Activated gamma-delta T cell treated with Interleukin-2 at 50 U/mL for 16 hours (primary cell): ENCODE data around the gene TRIM39.
"Not testable (repeated sequence)": the region's sequence is repeated elsewhere in the genome, so short reads cannot be mapped to it uniquely, and the experiment has no call there.

ENCODE experiments used
- DNase-seq: peaks from one replicate; pipeline ENCODE4 v3.0.0-alpha.2; 2020

Gene TRIM39

DNA sequence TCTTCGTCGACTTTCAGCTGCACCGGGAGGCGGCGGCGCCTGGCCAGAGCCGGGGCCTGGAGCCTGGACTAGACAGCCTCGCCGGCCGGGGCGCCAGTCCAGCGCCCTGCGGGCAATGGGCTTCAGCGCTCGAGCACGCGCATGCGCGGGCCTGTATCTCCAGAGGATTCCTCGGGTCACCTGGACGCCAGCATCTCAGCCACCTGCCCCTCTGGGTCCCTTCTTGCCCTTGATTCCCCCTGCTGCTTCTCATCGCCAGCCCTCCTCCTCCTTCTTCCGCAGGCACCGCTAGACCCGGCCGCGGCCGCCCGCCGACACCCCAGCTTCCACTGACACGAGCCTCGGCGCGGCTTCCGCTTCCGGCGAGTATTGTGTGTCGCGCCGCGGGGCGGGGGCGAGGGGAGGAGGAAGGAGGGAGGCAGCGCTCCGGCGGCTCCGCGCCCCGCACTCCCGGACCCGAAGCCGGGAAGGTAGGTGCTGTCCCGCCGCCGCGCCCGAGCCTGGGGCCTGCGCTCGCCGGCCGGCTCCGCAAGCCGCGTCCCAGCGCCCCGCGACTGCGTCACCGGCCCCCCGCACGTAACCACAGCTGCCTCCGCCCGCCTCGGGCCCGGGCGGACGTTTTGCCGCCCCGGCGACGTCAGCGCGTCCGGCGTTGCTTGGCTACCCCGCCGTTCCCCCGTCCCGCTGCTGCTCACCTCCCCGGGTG, at the start of gene TRIM39:
Gene TRIM39, plus strand, starts transcription at position 402 of the 706 bp plus-strand sequence. CDS start 2,391 bp downstream, outside the sequence.
- DNase-seq = peak; percentile 83

DNA sequence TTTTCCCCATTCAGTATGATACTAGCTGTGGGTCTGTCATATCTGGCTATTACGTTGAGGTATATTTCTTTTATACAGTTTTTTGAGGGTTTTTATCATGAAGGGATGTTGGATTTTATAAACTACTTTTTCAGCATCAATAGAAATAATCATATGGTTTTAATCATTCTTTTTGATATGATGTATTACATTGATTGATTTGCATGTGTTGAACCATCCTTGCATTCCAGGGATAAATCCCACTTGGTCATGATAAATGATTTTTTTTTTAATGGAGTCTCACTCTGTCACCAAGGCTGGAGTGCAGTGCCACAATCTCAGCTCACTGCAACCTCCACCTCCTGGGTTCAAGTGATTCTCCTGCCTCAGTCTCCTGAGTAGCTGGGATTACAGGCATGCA, 45.7 kb upstream of the TRIM39 start:
- not testable (repeated sequence) for DNase-seq

DNA sequence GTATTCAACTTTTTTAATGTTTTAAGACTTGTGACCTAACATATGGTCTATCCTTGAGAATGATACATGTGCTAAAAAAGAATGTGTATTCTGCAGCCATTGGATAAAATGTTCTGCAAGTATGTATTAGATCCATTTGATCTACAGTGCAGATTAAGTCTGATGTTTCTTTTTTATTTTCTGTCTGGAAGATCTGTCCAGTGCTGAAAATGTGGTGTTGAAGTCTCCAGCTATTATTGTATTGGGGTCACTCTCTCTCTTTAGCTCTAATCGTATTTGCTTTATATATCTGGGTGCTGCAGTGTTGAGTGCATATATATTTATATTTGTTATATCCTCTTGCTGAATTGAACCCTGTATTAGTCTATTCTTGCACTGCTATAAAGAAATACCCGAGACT, 44.2 kb upstream of the TRIM39 start:
- DNase-seq = no peak

- DNase-seq = no peak
Observed at GRCh38 chr6:30283761-30284160, 43.0 kb upstream of the TRIM39 start.

DNA sequence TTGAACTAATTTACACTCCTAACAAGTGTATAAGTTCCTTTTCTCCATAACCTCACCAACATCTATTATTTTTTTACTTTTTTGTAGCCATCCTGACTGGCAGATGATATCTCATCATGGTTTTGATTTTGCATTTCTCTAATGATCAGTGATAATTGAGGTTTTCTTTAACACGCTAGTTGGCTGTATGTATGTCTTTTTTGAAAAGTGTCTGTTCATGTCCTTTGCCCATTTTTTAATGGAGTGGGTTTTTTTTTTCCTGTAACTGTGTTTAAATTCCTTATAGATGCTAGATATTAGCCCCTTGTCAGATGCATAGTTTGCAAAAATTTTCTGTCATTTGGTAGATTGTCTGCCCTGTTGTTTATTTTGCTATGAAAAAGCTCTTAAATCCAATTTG, 39.6 kb upstream of the TRIM39 start:
- DNase-seq = no peak

GRCh38 chr6:30295837-30296236, 30.9 kb upstream of the TRIM39 start:
- DNase-seq = no peak

GRCh38 chr6:30304002-30304401, 22.7 kb upstream of the TRIM39 start:
- DNase-seq = no peak

DNA sequence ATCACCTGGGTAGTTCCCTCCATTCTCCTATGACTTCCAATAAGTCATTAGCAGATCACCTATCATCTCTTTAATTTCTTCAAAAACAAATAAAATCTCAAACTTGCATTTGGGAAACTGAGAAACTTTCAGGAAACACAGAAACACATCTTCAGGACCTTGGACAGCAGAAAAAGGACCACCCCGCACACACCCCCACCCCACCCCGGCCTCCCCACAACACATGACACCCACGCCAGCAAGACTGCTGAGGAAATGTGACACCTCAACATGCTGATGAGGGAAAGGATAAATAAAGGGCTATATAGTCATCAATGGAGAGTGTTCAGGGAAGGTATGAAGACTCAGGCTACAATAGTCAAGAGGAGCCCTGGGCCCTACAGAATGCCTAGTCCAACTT, 15.6 kb upstream of the TRIM39 start:
- no peak for DNase-seq

DNA sequence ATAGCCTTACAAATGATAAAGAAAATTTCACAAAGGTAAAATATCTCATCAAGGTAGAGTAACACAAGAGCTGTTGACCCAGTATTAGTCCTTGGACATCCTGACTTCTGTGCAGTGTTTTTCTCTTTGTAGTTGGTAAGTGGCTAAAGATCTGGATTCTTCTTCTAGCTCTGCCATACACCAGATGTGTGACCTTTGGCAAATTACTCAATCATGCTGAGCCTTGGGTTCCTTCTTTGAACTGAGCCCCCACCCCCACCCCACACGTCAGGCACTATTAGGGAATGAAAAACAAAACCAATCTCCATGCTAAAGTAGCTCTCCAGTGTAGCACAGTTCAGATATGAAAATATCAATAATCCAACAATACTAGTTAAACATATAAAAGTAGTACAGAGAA, 15.1 kb upstream of the TRIM39 start:
- DNase-seq = no peak

DNA sequence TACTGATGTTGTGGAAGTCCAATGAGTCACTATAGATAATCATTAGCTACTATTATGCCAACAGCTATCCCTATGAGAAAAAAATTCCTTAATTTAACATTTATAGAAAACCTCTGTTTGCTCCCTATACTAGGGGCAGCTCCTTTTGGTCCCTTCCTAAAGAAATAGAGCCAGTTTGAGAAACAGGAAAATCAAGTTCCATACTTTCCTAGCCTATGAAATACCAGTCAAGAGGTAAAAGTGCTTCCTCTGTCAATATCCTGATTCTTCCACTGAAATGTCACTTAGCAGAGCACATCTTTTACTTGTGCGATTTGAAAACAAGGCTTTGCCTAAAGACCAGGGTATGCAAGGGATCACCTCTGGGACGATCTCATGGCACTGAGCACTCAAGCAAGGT, 14.5 kb upstream of the TRIM39 start:
- no peak for DNase-seq

- no peak for DNase-seq
Observed at GRCh38 chr6:30312676-30313321, 13.9 kb upstream of the TRIM39 start.

DNA sequence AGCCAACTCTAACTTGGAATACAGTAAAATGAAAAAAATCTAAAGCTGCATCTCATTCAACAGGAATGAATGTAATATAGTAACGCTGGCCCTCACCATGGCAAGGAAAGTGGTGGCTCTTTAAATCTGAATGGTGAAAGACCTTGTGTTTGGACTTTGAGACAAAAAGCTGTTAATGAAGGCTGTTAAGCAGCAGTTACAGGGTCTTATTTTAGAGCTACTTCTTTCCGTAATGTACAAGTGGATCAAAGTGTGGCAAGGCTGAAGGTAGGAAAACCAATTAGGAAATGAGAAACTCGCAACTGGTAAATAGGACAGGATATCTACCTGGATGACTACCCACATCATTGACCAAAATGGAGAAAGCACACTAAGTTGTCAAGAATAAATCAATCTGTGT, 11.6 kb upstream of the TRIM39 start:
- no peak for DNase-seq

- no peak for DNase-seq
Observed at GRCh38 chr6:30317913-30318589, 8.7 kb upstream of the TRIM39 start.

GRCh38 chr6:30319146-30319835, 7.4 kb upstream of the TRIM39 start:
- DNase-seq = no peak

DNA sequence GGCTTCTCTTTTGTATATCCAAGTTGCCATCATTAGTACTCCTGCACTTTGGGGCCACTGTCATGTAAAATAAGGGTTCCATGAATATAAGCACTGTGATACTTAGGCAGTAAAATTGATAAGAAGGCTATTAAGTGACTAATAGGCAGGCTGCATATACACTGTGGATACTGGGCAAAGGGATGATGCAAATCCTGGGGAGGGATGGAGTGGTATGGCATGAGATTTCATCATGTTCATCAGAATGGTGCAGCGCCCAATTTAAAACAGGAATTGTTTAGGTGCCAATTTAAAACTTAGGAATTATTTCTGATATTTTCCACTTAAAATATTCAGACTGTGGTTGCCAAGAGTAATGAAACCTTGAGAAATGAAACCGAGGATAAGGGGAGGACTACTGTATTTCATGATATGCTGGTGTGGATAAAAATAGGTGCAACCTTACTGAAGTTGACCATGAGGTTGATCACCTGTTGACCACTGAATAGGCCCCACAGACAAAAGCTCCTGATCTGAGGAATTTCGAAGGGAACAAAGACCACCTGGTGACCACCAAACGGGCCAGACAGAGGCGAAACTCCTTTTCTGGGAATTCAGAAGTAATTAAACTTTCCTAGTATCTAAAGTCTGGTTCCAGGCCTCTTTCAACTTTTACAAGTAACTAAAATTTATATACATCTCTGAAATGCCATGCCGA, 4.9 kb upstream of the TRIM39 start:
- no peak for DNase-seq

GRCh38 chr6:30322527-30323501, 3.9 kb upstream of the TRIM39 start:
- no peak for DNase-seq

- DNase-seq = no peak
Observed at GRCh38 chr6:30323806-30324205, 2.9 kb upstream of the TRIM39 start.

DNA sequence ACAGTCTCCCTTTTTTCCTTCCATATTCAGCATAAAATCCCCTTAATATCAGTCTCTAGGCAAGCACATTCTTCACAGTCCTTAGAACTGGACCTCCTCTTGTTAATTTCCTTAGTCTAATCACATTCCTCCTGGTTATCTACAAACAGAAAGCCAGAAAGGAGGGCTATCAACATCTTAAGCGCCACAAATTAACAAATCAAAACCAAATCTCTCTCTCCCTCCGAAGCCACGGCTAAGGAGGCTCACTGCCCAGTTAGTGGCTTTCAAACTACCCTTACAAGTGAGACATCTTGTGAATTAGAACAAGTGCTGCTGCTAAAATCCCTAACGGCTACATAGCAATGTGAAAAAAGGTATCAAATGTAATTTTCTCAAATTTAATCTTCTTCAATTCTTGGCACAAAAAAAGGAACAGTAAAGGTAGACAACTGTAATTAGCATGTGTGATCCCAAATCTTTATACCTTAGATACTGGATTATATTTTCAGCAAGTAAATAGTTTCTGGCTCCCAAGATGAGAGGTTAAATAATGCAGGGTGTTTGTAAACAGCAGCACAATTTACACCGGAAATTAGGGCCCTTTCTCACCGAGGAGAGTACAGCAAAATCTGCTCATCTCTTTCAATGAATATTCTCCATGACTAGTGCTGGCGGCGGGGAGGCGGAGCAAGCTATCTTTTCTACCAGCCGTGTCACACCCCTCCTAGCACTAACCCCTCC, 1.4 kb upstream of the TRIM39 start:
- DNase-seq = peak; percentile 79

DNA sequence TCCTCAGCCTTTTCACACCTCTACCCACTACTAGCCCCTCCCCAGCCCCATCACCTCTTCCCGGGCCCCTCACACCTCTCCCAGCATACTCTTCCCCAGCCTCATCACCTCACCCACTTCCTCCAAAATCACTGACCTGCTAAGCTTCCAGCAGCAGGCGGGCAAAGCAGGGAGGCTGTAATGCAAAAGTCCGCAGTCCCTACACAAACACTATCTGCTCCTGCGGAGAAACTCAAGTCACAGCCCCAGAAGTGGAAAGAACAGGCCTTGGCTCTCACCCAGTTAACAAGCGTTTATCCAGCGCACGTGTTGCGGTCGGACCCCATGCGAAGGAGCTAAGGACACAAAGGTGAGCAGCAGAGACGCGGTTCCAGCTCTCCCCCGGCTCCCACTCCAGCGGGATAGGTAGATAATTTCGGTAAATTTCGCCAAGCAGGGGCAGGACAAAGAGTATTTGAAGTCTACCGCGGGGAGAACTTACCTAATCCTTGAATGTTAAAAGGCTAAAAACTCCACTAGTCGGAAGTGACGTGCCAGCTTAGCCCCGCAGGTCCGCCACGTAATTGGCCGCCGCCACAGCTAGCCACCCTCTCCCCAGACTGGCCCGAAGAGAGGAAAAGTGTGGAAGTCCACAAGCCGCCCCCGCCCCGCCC, 728 bp upstream of the TRIM39 start:
- peak; percentile 64 for DNase-seq

DNA sequence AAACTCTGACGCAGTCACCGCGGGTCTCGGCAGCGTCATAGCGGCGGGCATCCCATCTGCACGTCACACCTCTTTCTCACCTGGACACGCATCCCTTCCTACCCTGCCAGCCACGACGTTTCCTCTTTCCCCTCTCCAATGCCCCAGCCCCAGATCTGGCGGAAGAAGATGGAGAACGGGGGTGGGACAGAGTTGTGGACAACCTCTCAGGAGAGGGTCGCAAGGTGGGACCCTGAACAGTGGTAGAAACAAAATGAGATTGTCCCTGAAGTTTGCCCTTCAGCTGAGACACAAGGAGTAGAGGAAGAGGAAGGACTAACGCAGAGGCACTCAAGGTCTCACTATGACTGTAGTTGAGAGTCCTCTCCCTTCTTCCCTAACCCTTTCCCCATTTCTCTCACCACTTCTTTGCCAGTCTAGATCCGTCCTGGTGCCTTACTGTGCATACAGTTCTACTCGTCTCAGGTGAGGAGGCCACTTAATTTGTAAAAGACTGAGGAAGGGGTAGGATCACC, 562 bp downstream of the TRIM39 start:
- DNase-seq = no peak
